A549 (cell line): ENCODE results near the gene WEE2. TPM values are rescaled to one million over a fixed set of nuclear protein-coding genes. Genes with fewer than 3 reads are reported as not detected.
A peak's percentile ranks its signal among the peaks of the same experiment; 100 is the strongest.

ENCODE experiments used
- ATAC-seq, 2 experiments: fragments of 200-7000 bp in 1 of 2; fragments of >200 bp in 1 of 2; cut with Nextera tagmentation in 1 of 2; cut with Tn5 transposase in 1 of 2; 3 replicates each; pipeline versions ENCODE4 v1.8.0 to v1.9.1; 2018 to 2020; ENCODE audit warnings: mild to moderate bottlenecking in 1 of 2, moderate library complexity in 1 of 2
- CTCF ChIA-PET: fragments of 300-600 bp; sonication (Branson Sonifier 250); formaldehyde crosslinking; extraction: SDS; loops from one replicate; lab custom pipeline; 2021; ENCODE audit warnings: antibody characterized with exemption, inconsistent platforms; lab: Yijun Ruan, JAX
- POLR2A ChIA-PET: fragments of 350-600 bp; formaldehyde crosslinking; extraction: SDS; loops from one replicate; lab custom pipeline; 2021; ENCODE audit warnings: antibody characterized with exemption, inconsistent platforms; lab: Yijun Ruan, JAX
- DNase-seq, 2 experiments: peaks; one replicate each; pipeline versions ENCODE4 v3.0.0 to v3.0.0-alpha.2; 2011 to 2016; ENCODE audit warnings: low read depth in 1 of 2, low spot score in 1 of 2
- FAIRE-seq: peaks from 2 replicates; lab custom pipeline; 2011; peaks lifted over from hg19 to GRCh38; lab: Jason Lieb, UNC
- H3K27ac ChIP-seq, 2 experiments: fragments of >200 bp; sonication (Bioruptor Twin); formaldehyde crosslinking; 3 replicates each; pipeline ENCODE4 v1.5.1; 2016 to 2017
- H3K4me1 ChIP-seq: fragments of >200 bp; sonication (Bioruptor Twin); formaldehyde crosslinking; 3 replicates; pipeline ENCODE4 v1.6.1; 2016
- H3K4me2 ChIP-seq: fragments of >200 bp; sonication (Bioruptor Twin); formaldehyde crosslinking; 3 replicates; pipeline ENCODE4 v1.6.1; 2016
- H3K4me3 ChIP-seq: fragments of >200 bp; sonication (Bioruptor Twin); formaldehyde crosslinking; 3 replicates; pipeline ENCODE4 v1.5.1; 2016
- H3K9me3 ChIP-seq: fragments of >200 bp; sonication (Bioruptor Twin); formaldehyde crosslinking; 3 replicates; pipeline ENCODE4 v1.6.1; 2016
- CBX8 ChIP-seq: fragments of 200-600 bp; sonication (generic); IDR thresholded peaks from 2 replicates; pipeline ENCODE4 v1.6.1; 2016
- CEBPB ChIP-seq, 2 experiments: fragments of >200 bp in 1 of 2; sonication (Bioruptor Twin) in 1 of 2; formaldehyde crosslinking in 1 of 2; IDR thresholded peaks; 2 replicates each; pipeline ENCODE4 v1.6.1; 2012 to 2016
- EHMT2 ChIP-seq: fragments of 200-600 bp; sonication (generic); IDR thresholded peaks from 2 replicates; pipeline ENCODE4 v1.6.1; 2016; ENCODE audit warnings: antibody characterized with exemption, low read depth, mild to moderate bottlenecking, moderate library complexity
- ELK1 ChIP-seq: fragments of 150-350 bp; IDR thresholded peaks from 2 replicates; pipeline ENCODE4 v1.6.1; 2014; ENCODE audit warnings: low read depth, mild to moderate bottlenecking, low read length
- FOSB ChIP-seq: fragments of 250-450 bp; sonication (Bioruptor Pico); IDR thresholded peaks from 2 replicates; pipeline ENCODE4 v1.5.0; 2020; ENCODE audit warnings: mild to moderate bottlenecking, moderate library complexity
- HDAC2 ChIP-seq: fragments of 200-600 bp; sonication (generic); IDR thresholded peaks from 2 replicates; pipeline ENCODE4 v1.6.1; 2016
- HOXA7 ChIP-seq: fragments of 250-450 bp; sonication (Bioruptor Pico); IDR thresholded peaks from 2 replicates; pipeline ENCODE4 v1.5.0; 2020; ENCODE audit warnings: mild to moderate bottlenecking, moderate library complexity
- HOXB5 ChIP-seq: fragments of 250-450 bp; sonication (Bioruptor Pico); IDR thresholded peaks from 2 replicates; pipeline ENCODE4 v1.5.0; 2020; ENCODE audit warnings: mild to moderate bottlenecking, moderate library complexity
- KDM5A ChIP-seq: fragments of 200-600 bp; sonication (generic); IDR thresholded peaks from 2 replicates; pipeline ENCODE4 v1.6.1; 2016; ENCODE audit warnings: antibody characterized with exemption, mild to moderate bottlenecking
- MYC ChIP-seq: IDR thresholded peaks from 2 replicates; pipeline ENCODE4 v1.6.1; 2012; ENCODE audit warnings: mild to moderate bottlenecking, inconsistent platforms, low read length, improper control_type of control experiment, borderline replicate concordance
- NPAS2 ChIP-seq: fragments of 250-450 bp; sonication (Bioruptor Pico); IDR thresholded peaks from 2 replicates; pipeline ENCODE4 v1.8.0; 2022; ENCODE audit warnings: mild to moderate bottlenecking, moderate library complexity, borderline replicate concordance
- NR3C1 ChIP-seq: fragments of >200 bp; sonication (Bioruptor Twin); formaldehyde crosslinking; IDR thresholded peaks from 3 replicates; pipeline ENCODE4 v1.6.1; 2017
- POLR2A ChIP-seq: IDR thresholded peaks from 2 replicates; pipeline ENCODE4 v1.6.1; 2012; ENCODE audit warnings: mild to moderate bottlenecking, low read length
- RAD21 ChIP-seq, 2 experiments: fragments of >200 bp in 1 of 2; sonication (Bioruptor Twin) in 1 of 2; formaldehyde crosslinking in 1 of 2; IDR thresholded peaks in 1 of 2; conservative IDR thresholded peaks in 1 of 2; 2 replicates in 1 of 2; 3 replicates in 1 of 2; pipeline ENCODE4 v1.6.1; 2012 to 2018; ENCODE audit warnings: inconsistent platforms in 1 of 2
- REST ChIP-seq: fragments of 200-600 bp; sonication (generic); IDR thresholded peaks from 2 replicates; pipeline ENCODE4 v1.6.1; 2016; ENCODE audit warnings: antibody characterized with exemption, mild to moderate bottlenecking, moderate library complexity
- SMC3 ChIP-seq: fragments of >200 bp; sonication (Bioruptor Twin); formaldehyde crosslinking; IDR thresholded peaks from 3 replicates; pipeline ENCODE4 v1.6.1; 2018; ENCODE audit warnings: inconsistent platforms
- SREBF2 ChIP-seq: fragments of 450-650 bp; IDR thresholded peaks from 2 replicates; pipeline ENCODE4 v1.6.1; 2014; ENCODE audit warnings: mild to moderate bottlenecking, moderate library complexity
- TFCP2L1 ChIP-seq: fragments of 250-450 bp; sonication (Bioruptor Pico); IDR thresholded peaks from 2 replicates; pipeline ENCODE4 v1.5.0; 2021; ENCODE audit warnings: mild to moderate bottlenecking
- ZSCAN20 ChIP-seq: fragments of 250-450 bp; sonication (Bioruptor Pico); IDR thresholded peaks from 2 replicates; pipeline ENCODE4 v1.8.0; 2022; ENCODE audit warnings: mild to moderate bottlenecking, moderate library complexity
- WGBS: methylation state at CpG from one replicate; pipeline ENCODE4 v1.1.6; 2017; ENCODE audit errors: missing lambda C conversion rate; 5-methylcytosine and 5-hydroxymethylcytosine counted together
- polyA plus RNA-seq, 4 experiments: library from polyadenylated mRNA; depleted of rRNA in 3 of 4; stranded (reverse); fragments of >200 nt; fragmentation: RNase III in 1 of 4; extraction: RNeasy Plus Mini Kit Qiagen cat#74134 plus additional on column Dnase treatment in 1 of 4; gene quantifications; 2 replicates in 3 of 4; 3 replicates in 1 of 4; pipeline ENCODE4 v1.2.3, GENCODE V29; 2011 to 2017
- TF ChIP-seq, protein P1 (sequence below): IDR thresholded peaks from 2 replicates; pipeline ENCODE4 v1.6.1; 2012
- TF ChIP-seq, protein P2 (sequence below): IDR thresholded peaks from 2 replicates; pipeline ENCODE4 v1.6.1; 2012

Gene WEE2
- polyA plus RNA-seq, 2 of the 4 experiments (the other 2 are of a cell fraction) = not detected

GRCh38 chr7:141737836-141738591 lies 29.9 kb downstream of the WEE2 start, which contains the start of gene SSBP1 (continued):
- peak; percentile 49; the same call in 1 of the 2 replicates for TF ChIP-seq ELK1
- no peak for TF ChIP-seq HDAC2
- no peak for TF ChIP-seq EHMT2
- peak in 1 of 2 experiments; percentile 63; a peak in 2 of 4 replicates for TF ChIP-seq CEBPB (IDR thresholded peaks at IDR 0.05)
- TF ChIP-seq MYC = peak; percentile 84
- no peak for TF ChIP-seq NPAS2 (CRISPR knock-in tag)
- peak; percentile 83 for TF ChIP-seq KDM5A
- peak; percentile 51 for TF ChIP-seq REST
- TF ChIP-seq, protein P1, sequence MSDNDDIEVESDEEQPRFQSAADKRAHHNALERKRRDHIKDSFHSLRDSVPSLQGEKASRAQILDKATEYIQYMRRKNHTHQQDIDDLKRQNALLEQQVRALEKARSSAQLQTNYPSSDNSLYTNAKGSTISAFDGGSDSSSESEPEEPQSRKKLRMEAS = peak; percentile 96
- TF ChIP-seq CBX8 = no peak
- peak; percentile 87 for TF ChIP-seq SMC3
- TF ChIP-seq, protein P2, sequence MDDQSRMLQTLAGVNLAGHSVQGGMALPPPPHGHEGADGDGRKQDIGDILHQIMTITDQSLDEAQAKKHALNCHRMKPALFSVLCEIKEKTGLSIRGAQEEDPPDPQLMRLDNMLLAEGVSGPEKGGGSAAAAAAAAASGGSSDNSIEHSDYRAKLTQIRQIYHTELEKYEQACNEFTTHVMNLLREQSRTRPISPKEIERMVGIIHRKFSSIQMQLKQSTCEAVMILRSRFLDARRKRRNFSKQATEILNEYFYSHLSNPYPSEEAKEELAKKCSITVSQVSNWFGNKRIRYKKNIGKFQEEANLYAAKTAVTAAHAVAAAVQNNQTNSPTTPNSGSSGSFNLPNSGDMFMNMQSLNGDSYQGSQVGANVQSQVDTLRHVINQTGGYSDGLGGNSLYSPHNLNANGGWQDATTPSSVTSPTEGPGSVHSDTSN = peak; percentile 54; the same call in 1 of the 2 replicates
- TF ChIP-seq SREBF2 = no peak
- TF ChIP-seq TFCP2L1 (CRISPR knock-in tag) = no peak
- TF ChIP-seq ZSCAN20 (CRISPR knock-in tag) = no peak
- no peak for TF ChIP-seq NR3C1
- TF ChIP-seq RAD21 (conservative IDR thresholded peaks at IDR 0.05 in 1 of 2, IDR thresholded peaks at IDR 0.05 in 1 of 2) = peak; percentile 57 to 77
- no peak for TF ChIP-seq HOXB5 (CRISPR knock-in tag)
- TF ChIP-seq POLR2A = peak; percentile 92
- TF ChIP-seq FOSB = no peak

DNA sequence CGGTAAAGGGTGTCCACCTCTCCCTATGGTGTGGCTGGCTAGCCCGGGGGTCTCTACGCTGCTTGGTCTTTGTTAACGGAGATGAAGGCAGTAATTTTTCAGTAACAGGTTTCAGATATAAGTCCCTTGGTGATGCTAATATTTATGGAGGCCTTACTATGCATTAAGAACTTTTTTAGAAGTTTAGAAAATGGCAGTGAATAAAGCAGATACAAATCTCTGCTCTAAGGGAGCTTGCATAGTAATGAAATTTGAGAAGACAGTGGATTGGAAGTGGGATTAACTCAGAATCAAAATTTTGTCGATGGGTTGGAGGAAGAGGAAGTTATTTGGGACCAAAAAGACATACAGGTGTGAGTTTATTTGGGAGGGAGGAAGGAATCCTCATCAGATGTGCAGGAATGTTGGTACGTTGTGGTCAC lies 30.4 kb downstream of the WEE2 start:
- H3K4me2 ChIP-seq = peak overlapping the region; percentile 85
- H3K9me3 ChIP-seq = no peaks in the 10 kb centered on the region
- ChIA-PET CTCF (interaction anchor here (0.6 to 4.2 kb wide), 28 partner anchors 10 to 723 kb away, joined by 3 to 30 read pairs (median 6); partner anchors contain the start of genes DENND11, MRPS33 and WEE2), POLR2A (interaction anchor here (0.8 to 1.8 kb wide), 7 partner anchors 12 to 724 kb away, joined by 3 to 16 read pairs (median 7); partner anchors contain the start of genes DENND11 and MRPS33)
- TF ChIP-seq HOXA7 (CRISPR knock-in tag) (0 out of 2 replicates have a peak, but pooled peaks have one; percentile 47), REST (no peak), KDM5A (peak; percentile 52; the same call in 1 of the 2 replicates), MYC (0 out of 2 replicates have a peak, but pooled peaks have one; percentile 12)
- DNase-seq (no peak), ATAC-seq (peak in 1 of 2 experiments; percentile 86; a peak in 4 of 6 replicates), FAIRE-seq (no peak)
- peaks cover 23% of the 10 kb centered on the region; the same call in 2 of the 3 replicates for H3K4me1 ChIP-seq
- peak overlapping the region; percentile 85 for H3K4me3 ChIP-seq
- H3K27ac ChIP-seq = peak overlapping the region; percentile 88 to 92
- 2% methylated on average over 6 of the region's 6 CpGs for WGBS
